Right lung (tissue), 5 donors: ENCODE results near the gene TAS2R39. TPM values are rescaled to one million over a fixed set of nuclear protein-coding genes. Genes with fewer than 3 reads are reported as not detected.

Experiments
- DNase-seq, 2 donors: peaks; one replicate each; pipeline ENCODE4 v3.0.0-alpha.2; 2013
- polyA plus RNA-seq, 5 donors: library from polyadenylated mRNA; unstranded; fragments of 120-200 nt; gene quantifications; one replicate each; pipeline versions ENCODE4 v1.2.1 to v1.2.3, GENCODE V29; 2013; ENCODE audit warnings: inconsistent platforms in 1 of 5, low replicate concordance in 1 of 5; ENCODE audit not compliant: insufficient read length in 5 of 5, insufficient read depth in 1 of 5

Gene TAS2R39
- polyA plus RNA-seq, 5 donors, result not detected

- no peak for DNase-seq
These were observed 32.9 kb downstream of the TAS2R39 start for GRCh38 chr7:143216151-143216550.

GRCh38 chr7:143216686-143217085, 33.5 kb downstream of the TAS2R39 start:
- DNase-seq, result no peak

GRCh38 chr7:143217806-143218205, 34.6 kb downstream of the TAS2R39 start:
- DNase-seq, result no peak

- DNase-seq, result no peak
These were observed 38.1 kb downstream of the TAS2R39 start for GRCh38 chr7:143221286-143221685.

GRCh38 chr7:143221737-143222136, 38.5 kb downstream of the TAS2R39 start, which contains the start of gene TAS2R40:
TAS2R40 (plus strand) TSS chr7:143222037; CDS start chr7:143222079, 42 bp downstream.
- no peak for DNase-seq

- DNase-seq, result no peak
These were observed 39.6 kb downstream of the TAS2R39 start for GRCh38 chr7:143222782-143223181.

- DNase-seq, result no peak
These were observed 40.6 kb downstream of the TAS2R39 start for GRCh38 chr7:143223784-143224183.

GRCh38 chr7:143225047-143225446, 41.8 kb downstream of the TAS2R39 start:
- DNase-seq, result no peak

- no peak for DNase-seq
These were observed 44.6 kb downstream of the TAS2R39 start for GRCh38 chr7:143227806-143228205.

- DNase-seq, result no peak
These were observed 46.0 kb downstream of the TAS2R39 start for GRCh38 chr7:143229054-143229790.

GRCh38 chr7:143230602-143231457, 47.6 kb downstream of the TAS2R39 start:
- no peak for DNase-seq

Other genes with a start within 250 kb of the TAS2R39 start
- under 1 TPM; 0.09 to 0.24 (median 0.18) TPM for gene TRPV5, start 249.7 kb upstream of the TAS2R39 start, polyA plus RNA-seq
- gene LLCFC1, start 243.9 kb upstream of the TAS2R39 start, polyA plus RNA-seq, result under 1 TPM; 0.25 to 0.63 (median 0.35) TPM
- gene KEL, start 221.1 kb upstream of the TAS2R39 start, polyA plus RNA-seq, result 1 to 10 TPM; 1.1 to 4.3 (median 2.5) TPM
- gene OR9A2, start 156.3 kb upstream of the TAS2R39 start, polyA plus RNA-seq, result not detected
- not detected for gene OR6V1, start 131.1 kb upstream of the TAS2R39 start, polyA plus RNA-seq
- not detected for gene PIP, start 51.3 kb upstream of the TAS2R39 start, polyA plus RNA-seq
- gene TAS2R40, start 38.6 kb downstream of the TAS2R39 start, polyA plus RNA-seq, result not detected
- 100 to 1,000 TPM; 105 to 130 (median 124) TPM for gene GSTK1, start 80.0 kb downstream of the TAS2R39 start, polyA plus RNA-seq
- 1 to 10 TPM; 4.9 to 8.4 (median 6.9) TPM for gene TMEM139, start 101.5 kb downstream of the TAS2R39 start, polyA plus RNA-seq
- 10 to 100 TPM; 52.2 to 64.8 (median 62.7) TPM for gene CASP2, start 104.9 kb downstream of the TAS2R39 start, polyA plus RNA-seq
- gene CLCN1, start 132.7 kb downstream of the TAS2R39 start, polyA plus RNA-seq, result under 1 TPM in 1 of 5 donors, not detected in 4; 0.09 TPM
- gene FAM131B, start 179.3 kb downstream of the TAS2R39 start, polyA plus RNA-seq, result 1 to 10 TPM; 1.7 to 2.6 (median 2.2) TPM
- 100 to 1,000 TPM; 105 to 328 (median 157) TPM for gene ZYX, start 197.9 kb downstream of the TAS2R39 start, polyA plus RNA-seq
- 10 to 100 TPM; 10.5 to 15.8 (median 13.2) TPM for gene EPHA1, start 225.4 kb downstream of the TAS2R39 start, polyA plus RNA-seq